HEK293 (cell line): ENCODE data around the gene ME2.

Source experiments
- ZBTB49 ChIP-seq: fragments of 450-650 bp; formaldehyde crosslinking; IDR thresholded peaks from 2 replicates; pipeline ENCODE4 v1.5.1; 2016; ENCODE audit warnings: missing biosample characterization, missing genetic modification characterization, low read depth
- ZNF24 ChIP-seq: fragments of 450-650 bp; formaldehyde crosslinking; IDR thresholded peaks from 2 replicates; pipeline ENCODE4 v1.5.1; 2016; ENCODE audit warnings: missing biosample characterization, missing genetic modification characterization
- ZNF76 ChIP-seq: fragments of 450-650 bp; formaldehyde crosslinking; IDR thresholded peaks from 2 replicates; pipeline ENCODE4; 2016; ENCODE audit warnings: low read depth, missing biosample characterization, missing genetic modification characterization, borderline replicate concordance

GRCh38 chr18:50839341-50839740 lies 39.6 kb upstream of the ME2 start:
- TF ChIP-seq ZBTB49 (tag by site-specific recombination) = no peak
- TF ChIP-seq ZNF24 (tag by site-specific recombination) = no peak
- TF ChIP-seq ZNF76 (tag by site-specific recombination) = no peak
